Gastroesophageal sphincter (tissue), 3 donors: ENCODE measurements around the gene GLDC.

Source experiments
- CTCF ChIP-seq, 4 experiments: fragments of 200-600 bp in 2 of 4; fragments of 450-650 bp in 2 of 4; sonication (generic) in 1 of 4; IDR thresholded peaks; one replicate each; pipeline ENCODE4 v1.5.1; 2017 to 2019; ENCODE audit warnings: antibody characterized with exemption in 4 of 4, mild to moderate bottlenecking in 2 of 4, moderate library complexity in 2 of 4
- EP300 ChIP-seq: sonication (generic); formaldehyde crosslinking; IDR thresholded peaks from one replicate; pipeline ENCODE4 v1.6.1; 2017; ENCODE audit warnings: antibody characterized with exemption, mild to moderate bottlenecking
- POLR2A ChIP-seq, 2 donors: fragments of 450-650 bp; IDR thresholded peaks; one replicate each; pipeline ENCODE4 v1.6.1; 2017; ENCODE audit warnings: antibody characterized with exemption in 2 of 2, mild to moderate bottlenecking in 2 of 2, moderate library complexity in 1 of 2
- POLR2AphosphoS5 ChIP-seq: sonication (generic); formaldehyde crosslinking; IDR thresholded peaks from one replicate; pipeline ENCODE4 v1.6.1; 2017; ENCODE audit warnings: antibody characterized with exemption

GRCh38 chr9:6677803-6678202, 32.3 kb upstream of the GLDC start:
- TF ChIP-seq CTCF (IDR thresholded peaks at IDR 0.05) (no peak), POLR2AphosphoS5 (no peak), POLR2A (IDR thresholded peaks at IDR 0.05) (no peak), EP300 (no peak)
